Measurements from ENCODE around the gene ANGPTL8. TPM values are rescaled to one million over a fixed set of nuclear protein-coding genes. Genes with fewer than 3 reads are reported as not detected.

ANGPTL8 gene
- total RNA-seq, 4 donors from 2014 or later = 2.0 TPM; not detected in 3

DNA sequence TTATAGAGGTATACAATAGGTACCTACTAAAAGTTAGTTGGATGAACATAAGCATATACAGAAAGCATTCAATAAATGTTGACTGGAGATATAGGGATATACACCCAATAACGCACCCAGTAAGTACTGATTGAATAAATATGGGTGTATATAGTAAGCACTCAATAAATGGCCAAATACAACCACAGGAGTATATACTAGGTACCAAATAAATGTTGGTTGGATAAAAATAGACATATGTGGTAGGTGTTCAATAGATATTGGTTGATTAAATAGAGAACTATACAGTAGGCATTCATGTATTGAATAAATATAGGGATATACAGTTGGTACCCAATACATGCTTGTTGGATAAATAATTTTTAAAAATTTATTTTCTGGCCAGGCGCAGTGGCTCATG is 9.4 kb downstream of the ANGPTL8 start:
- Histone ChIP-seq H3K4me1 (peaks cover 0 to 47% (median 6%) of the 10 kb centered on the region in 3 donors), H3K36me3 (peaks cover 0 to 67% of the 10 kb centered on the region in 2 donors), H3K9me3 (no peaks in the 10 kb centered on the region), H3K27me3 (no peaks in the 10 kb centered on the region), H3K4me3 (no peak overlapping the region), H3K27ac (no peak overlapping the region)
- ATAC-seq = no peak
- TF ChIP-seq EP300 (IDR thresholded peaks at IDR 0.05) = no peak
- no peak for TF ChIP-seq CTCF (IDR thresholded peaks at IDR 0.05)
- no peak for TF ChIP-seq POLR2AphosphoS5 (IDR thresholded peaks at IDR 0.05)
- no peak for TF ChIP-seq POLR2A (IDR thresholded peaks at IDR 0.05)
- 90 to 93% methylated on average over 2 of the region's 2 CpGs for WGBS, 2 donors (ENCODE audit: low coverage in 1 of 2)

DNA sequence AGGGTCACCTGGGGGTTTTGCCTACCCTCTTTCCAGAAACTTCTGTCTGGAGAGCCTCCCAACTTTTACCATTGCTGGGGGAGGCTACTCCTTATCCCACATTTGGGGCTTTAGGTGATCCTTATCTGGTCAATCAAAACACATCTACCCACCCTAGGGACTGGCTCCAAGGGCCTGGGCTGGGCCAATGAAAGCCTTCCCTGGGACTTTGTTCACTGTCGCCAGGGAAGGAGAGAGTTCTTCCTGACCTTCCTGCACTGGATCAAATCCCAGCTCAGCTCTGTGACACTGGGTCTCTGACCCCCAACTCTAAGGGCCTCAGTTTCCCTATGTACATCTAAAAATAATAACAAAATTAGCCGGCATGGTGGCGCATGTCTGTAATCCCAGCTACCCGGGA is 11.8 kb downstream of the ANGPTL8 start:
- H3K4me3 ChIP-seq = no peak overlapping the region
- WGBS, 2 donors (ENCODE audit: low coverage in 1 of 2) = 94 to 100% methylated on average over 3 of the region's 4 CpGs
- ATAC-seq = no peak
- H3K9me3 ChIP-seq = no peaks in the 10 kb centered on the region
- TF ChIP-seq EP300 (IDR thresholded peaks at IDR 0.05) (no peak), POLR2A (IDR thresholded peaks at IDR 0.05) (no peak), CTCF (IDR thresholded peaks at IDR 0.05) (no peak), POLR2AphosphoS5 (IDR thresholded peaks at IDR 0.05) (no peak)
- no peaks in the 10 kb centered on the region for H3K27me3 ChIP-seq
- H3K27ac ChIP-seq = peak overlapping the region in 1 of 4 donors; percentile 70
- H3K36me3 ChIP-seq = peaks cover 0 to 67% of the 10 kb centered on the region in 2 donors
- H3K4me1 ChIP-seq = peaks cover 0 to 58% (median 6%) of the 10 kb centered on the region in 3 donors

DNA sequence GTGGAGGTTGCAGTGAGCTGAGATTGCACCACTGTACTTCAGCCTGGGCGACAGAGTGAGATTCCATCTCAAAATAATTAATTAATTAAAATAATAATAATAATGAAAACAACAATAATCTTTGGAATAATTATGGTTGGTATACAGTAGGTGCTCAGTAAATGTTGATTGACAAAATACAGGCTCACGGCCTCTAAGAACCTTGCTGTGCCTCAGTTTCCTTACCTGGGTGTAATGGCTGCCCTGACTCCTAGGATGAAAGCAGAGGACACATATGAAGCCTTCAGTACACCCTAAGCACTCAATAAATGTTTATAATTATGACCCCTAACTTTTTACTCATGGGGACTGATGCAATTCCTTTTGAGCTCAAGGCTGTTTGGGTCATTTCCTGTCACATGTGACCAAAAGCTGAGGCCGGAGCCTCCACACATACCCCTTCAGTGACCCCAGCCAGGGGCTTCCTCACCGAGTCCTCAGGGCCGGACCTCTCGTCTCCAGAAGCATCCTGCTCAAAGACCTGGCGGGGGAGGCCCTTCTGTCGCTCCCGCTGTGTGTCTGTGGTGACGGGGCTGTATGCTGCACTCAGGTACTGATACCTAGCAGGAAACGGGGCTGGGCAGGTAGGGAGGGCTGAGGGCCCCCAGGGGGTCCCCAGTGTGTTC is 12.4 kb downstream of the ANGPTL8 start:
- Histone ChIP-seq H3K27ac (peak overlapping the region in 2 of 4 donors; percentile 61 to 70), H3K9me3 (no peaks in the 10 kb centered on the region), H3K4me1 (peaks cover 0 to 56% (median 6%) of the 10 kb centered on the region in 3 donors), H3K27me3 (no peaks in the 10 kb centered on the region), H3K36me3 (peaks cover 0 to 67% of the 10 kb centered on the region in 2 donors), H3K4me3 (no peak overlapping the region)
- 71 to 100% methylated on average over 2 to 4 of the region's 11 CpGs for whole genome bisulfite sequencing, 2 donors (ENCODE audit: low coverage in 1 of 2)
- no peak for TF ChIP-seq POLR2AphosphoS5 (IDR thresholded peaks at IDR 0.05)
- TF ChIP-seq CTCF (IDR thresholded peaks at IDR 0.05) = no peak
- TF ChIP-seq EP300 (IDR thresholded peaks at IDR 0.05) = no peak
- no peak for TF ChIP-seq POLR2A (IDR thresholded peaks at IDR 0.05)
- ATAC-seq = no peak

GRCh38 chr19:11252665-11253355 is 13.4 kb downstream of the ANGPTL8 start:
- Histone ChIP-seq H3K9me3 (no peaks in the 10 kb centered on the region), H3K27me3 (no peaks in the 10 kb centered on the region), H3K36me3 (peaks cover 0 to 57% of the 10 kb centered on the region in 2 donors), H3K4me1 (peaks cover 0 to 47% (median 2%) of the 10 kb centered on the region in 3 donors), H3K4me3 (no peak overlapping the region), H3K27ac (peak overlapping the region in 3 of 4 donors; percentile 61 to 70 (median 68))
- TF ChIP-seq POLR2A (IDR thresholded peaks at IDR 0.05) (no peak), CTCF (IDR thresholded peaks at IDR 0.05) (no peak), EP300 (IDR thresholded peaks at IDR 0.05) (no peak), POLR2AphosphoS5 (IDR thresholded peaks at IDR 0.05) (no peak)
- peak; percentile 27 for ATAC-seq
- 69 to 76% methylated on average over 4 of the region's 19 CpGs for WGBS, 2 donors (ENCODE audit: low coverage in 1 of 2)

Data from gastroesophageal sphincter (tissue), 4 donors.